ENCODE measurements around the gene TMEM255B.

The TMEM255B gene

GRCh38 chr13:113726961-113727411, 32.0 kb upstream of the TMEM255B start:
- peaks cover 1 to 9% (median 8%) of the 10 kb centered on the region in 10 experiments for H3K4me1 ChIP-seq
- H3K27me3 ChIP-seq: peaks cover 39 to 50% (median 42%) of the 10 kb centered on the region in 11 experiments
- H3K9ac ChIP-seq: no peak overlapping the region
- no peak for TF ChIP-seq Cebpa-rat (IDR thresholded peaks at IDR 0.05)
- H4K20me1 ChIP-seq: peaks cover 0 to 37% (median 8%) of the 10 kb centered on the region in 11 experiments; a peak in 10 of 22 replicates
- H3K27ac ChIP-seq: no peak overlapping the region
- H3K4me3 ChIP-seq: no peak overlapping the region
- H3K36me3 ChIP-seq: no peaks in the 10 kb centered on the region
- peaks cover 19 to 32% (median 24%) of the 10 kb centered on the region in 11 experiments for H3K9me3 ChIP-seq (replicated peaks in 1 of 11)
- no peak overlapping the region for H3K4me2 ChIP-seq

- Histone ChIP-seq H3K27me3 (peaks cover 52 to 63% (median 55%) of the 10 kb centered on the region in 11 experiments), H3K9ac (no peak overlapping the region), H3K4me1 (peaks cover 14 to 25% (median 22%) of the 10 kb centered on the region in 10 experiments), H3K4me2 (no peak overlapping the region), H4K20me1 (peaks cover 0 to 50% (median 11%) of the 10 kb centered on the region in 11 experiments; a peak in 10 of 22 replicates), H3K36me3 (no peaks in the 10 kb centered on the region), H3K9me3 (replicated peaks in 1 of 11) (peaks cover 19 to 32% (median 24%) of the 10 kb centered on the region in 11 experiments), H3K27ac (no peak overlapping the region), H3K4me3 (no peak overlapping the region)
- TF ChIP-seq Cebpa-rat (IDR thresholded peaks at IDR 0.05): no peak
Measured at GRCh38 chr13:113728571-113729054, 30.4 kb upstream of the TMEM255B start.

DNA sequence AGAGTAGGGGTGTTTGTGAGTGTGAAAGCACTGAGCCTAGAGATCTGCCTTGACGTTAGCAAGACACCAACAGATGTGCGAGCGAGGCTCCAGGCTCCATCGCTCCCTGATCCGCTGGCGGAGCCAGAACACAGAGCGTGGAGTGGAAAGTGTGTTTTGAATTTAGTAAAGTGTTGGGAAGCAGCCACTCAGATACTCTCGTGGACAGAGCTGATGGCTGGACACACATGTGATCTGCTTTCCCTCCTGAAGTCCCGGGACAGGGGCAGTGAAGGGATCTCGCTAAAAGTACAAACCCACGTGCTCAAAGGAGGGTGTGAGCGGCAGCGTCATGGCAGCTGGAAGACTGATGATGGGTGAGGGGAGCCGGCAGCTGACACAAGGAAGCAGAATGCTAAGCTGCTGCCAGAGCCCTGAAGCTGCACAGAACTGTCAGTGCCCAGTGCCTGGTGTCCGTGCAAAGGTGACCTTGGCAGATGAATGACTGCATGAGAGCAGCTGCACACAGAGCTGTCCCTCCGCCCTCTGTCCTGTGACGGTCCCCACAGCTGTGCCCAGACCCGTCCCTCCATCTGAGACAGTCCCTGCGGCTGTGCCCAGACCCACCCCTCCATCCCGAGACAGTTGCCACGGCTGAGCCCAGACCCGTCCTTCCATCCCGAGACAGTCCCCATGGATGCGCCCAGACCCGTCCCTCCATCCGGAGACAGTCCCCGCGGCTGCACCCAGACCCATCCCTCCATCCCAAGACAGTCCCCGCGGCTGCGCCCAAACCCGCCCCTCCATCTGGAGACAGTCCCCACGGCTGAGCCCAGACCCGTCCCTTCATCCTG, 29.6 kb upstream of the TMEM255B start:
- Histone ChIP-seq H3K9me3 (replicated peaks in 1 of 11) (peaks cover 19 to 39% (median 24%) of the 10 kb centered on the region in 11 experiments), H3K27me3 (peaks cover 52 to 63% (median 57%) of the 10 kb centered on the region in 11 experiments), H4K20me1 (peaks cover 0 to 47% (median 11%) of the 10 kb centered on the region in 11 experiments; a peak in 10 of 22 replicates), H3K36me3 (no peaks in the 10 kb centered on the region), H3K4me3 (no peak overlapping the region), H3K4me1 (peaks cover 17 to 32% (median 28%) of the 10 kb centered on the region in 10 experiments), H3K9ac (no peak overlapping the region), H3K27ac (no peak overlapping the region), H3K4me2 (no peak overlapping the region)
- TF ChIP-seq Cebpa-rat (IDR thresholded peaks at IDR 0.05): no peak

DNA sequence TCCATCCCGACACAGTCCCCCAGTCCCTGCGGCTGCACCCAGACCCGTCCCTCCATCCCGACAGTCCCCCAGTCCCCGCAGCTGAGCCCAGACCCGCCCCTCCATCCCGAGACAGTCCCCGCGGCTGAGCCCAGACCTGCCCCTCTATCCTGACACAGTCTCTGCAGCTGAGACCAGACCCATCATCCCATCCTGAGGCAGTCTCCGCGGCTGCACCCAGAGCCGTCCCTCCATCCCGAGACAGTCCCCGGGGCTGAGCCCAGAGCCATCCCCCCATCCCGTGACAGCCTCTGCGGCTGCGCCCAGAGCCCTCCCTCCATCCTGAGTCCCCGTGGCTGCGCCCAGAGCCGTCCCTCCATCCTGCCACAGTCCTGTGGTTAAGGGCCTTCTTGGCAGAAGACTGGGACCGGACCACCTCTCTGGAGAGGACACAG, 28.8 kb upstream of the TMEM255B start:
- H3K9me3 ChIP-seq (replicated peaks in 1 of 11): peaks cover 19 to 33% (median 24%) of the 10 kb centered on the region in 11 experiments
- peaks cover 25 to 41% (median 37%) of the 10 kb centered on the region in 10 experiments for H3K4me1 ChIP-seq
- H3K27ac ChIP-seq: no peak overlapping the region
- H3K36me3 ChIP-seq: no peaks in the 10 kb centered on the region
- TF ChIP-seq Cebpa-rat (IDR thresholded peaks at IDR 0.05): no peak
- H3K4me3 ChIP-seq: no peak overlapping the region
- H3K4me2 ChIP-seq: no peak overlapping the region
- peaks cover 0 to 45% (median 11%) of the 10 kb centered on the region in 11 experiments; a peak in 10 of 22 replicates for H4K20me1 ChIP-seq
- no peak overlapping the region for H3K9ac ChIP-seq
- peaks cover 52 to 68% (median 61%) of the 10 kb centered on the region in 11 experiments for H3K27me3 ChIP-seq

DNA sequence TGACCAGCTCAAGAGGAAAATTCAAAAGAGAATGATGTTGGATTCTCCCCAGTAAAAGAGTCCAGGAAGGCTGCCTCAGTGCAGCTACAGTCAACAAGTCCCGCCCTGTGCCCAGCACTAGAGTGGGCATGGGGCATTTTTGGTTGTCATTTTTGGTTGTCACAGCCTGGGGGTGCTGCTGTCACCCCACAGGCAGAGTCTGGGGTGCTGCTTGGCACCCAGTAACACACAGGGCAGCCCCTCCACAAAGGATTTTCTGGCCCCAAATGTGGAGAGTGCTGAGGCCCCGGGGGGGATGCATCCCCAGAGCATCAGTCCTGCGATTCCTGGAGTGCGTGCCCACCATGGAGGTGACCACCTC, 28.2 kb upstream of the TMEM255B start:
- peaks cover 52 to 73% (median 61%) of the 10 kb centered on the region in 11 experiments for H3K27me3 ChIP-seq
- peaks cover 0 to 45% (median 11%) of the 10 kb centered on the region in 11 experiments; a peak in 10 of 22 replicates for H4K20me1 ChIP-seq
- no peak overlapping the region for H3K4me3 ChIP-seq
- H3K27ac ChIP-seq: no peak overlapping the region
- no peak overlapping the region for H3K4me2 ChIP-seq
- no peak for TF ChIP-seq Cebpa-rat (IDR thresholded peaks at IDR 0.05)
- H3K36me3 ChIP-seq: no peaks in the 10 kb centered on the region
- H3K9ac ChIP-seq: no peak overlapping the region
- peaks cover 30 to 46% (median 42%) of the 10 kb centered on the region in 10 experiments for H3K4me1 ChIP-seq
- peaks cover 19 to 33% (median 24%) of the 10 kb centered on the region in 11 experiments for H3K9me3 ChIP-seq (replicated peaks in 1 of 11)

- no peak overlapping the region for H3K9ac ChIP-seq
Measured at GRCh38 chr13:113731192-113732175, 27.5 kb upstream of the TMEM255B start.

DNA sequence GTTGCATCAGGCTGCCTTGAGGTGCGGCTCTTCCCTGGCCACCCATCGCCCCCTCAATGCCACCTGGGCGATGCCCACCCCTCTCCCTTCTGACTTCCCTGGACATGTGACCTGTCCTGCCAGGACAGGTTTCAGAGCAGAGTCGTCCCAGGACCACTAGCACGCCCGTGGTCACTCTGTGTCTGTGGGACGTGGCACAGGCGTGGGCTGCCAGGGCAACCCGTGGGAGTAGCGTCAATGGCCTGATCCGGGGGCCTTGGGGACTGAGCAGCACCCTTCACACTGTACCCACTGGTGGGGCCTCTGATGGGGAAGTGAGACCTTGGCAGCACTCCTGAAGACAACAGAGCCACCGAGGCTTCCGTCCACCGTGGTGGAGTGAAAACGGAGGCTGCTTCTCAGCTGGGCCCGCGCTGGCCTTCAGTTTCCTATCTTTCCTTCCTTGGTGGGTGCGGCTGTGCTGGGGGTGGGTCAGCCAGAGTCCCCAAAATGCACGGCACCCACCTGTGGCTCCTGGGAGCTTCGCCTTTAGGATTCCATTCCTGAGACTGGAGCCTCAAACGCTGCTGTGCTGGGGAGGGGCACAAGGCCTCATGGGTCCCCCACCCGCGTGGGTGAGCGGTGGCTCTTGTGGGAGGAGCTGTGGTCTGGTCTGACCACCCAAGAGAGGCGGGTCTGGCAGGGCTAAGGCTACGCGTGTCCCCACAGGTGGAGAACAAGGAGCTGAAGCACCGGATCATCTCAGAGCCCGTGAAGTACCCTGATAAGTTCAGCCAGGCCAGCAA, 26.7 kb upstream of the TMEM255B start:
- no peak overlapping the region for H3K27ac ChIP-seq
- H3K4me2 ChIP-seq: peak overlapping the region; percentile 59 to 81 (median 72)

More at GRCh38 chr13:113731192-113732175, 27.5 kb upstream of the TMEM255B start:
- Histone ChIP-seq H3K4me2 (peak overlapping the region in 10 of 11 experiments; percentile 59 to 81 (median 74); a peak in 19 of 22 replicates), H3K9me3 (replicated peaks in 1 of 11) (peaks cover 17 to 31% (median 23%) of the 10 kb centered on the region in 11 experiments), H3K27me3 (peaks cover 52 to 79% (median 61%) of the 10 kb centered on the region in 11 experiments), H3K36me3 (no peaks in the 10 kb centered on the region), H3K27ac (no peak overlapping the region), H3K4me3 (no peak overlapping the region), H4K20me1 (peaks cover 0 to 51% (median 11%) of the 10 kb centered on the region in 11 experiments; a peak in 10 of 22 replicates), H3K4me1 (peaks cover 37 to 53% (median 49%) of the 10 kb centered on the region in 10 experiments)
- no peak for TF ChIP-seq Cebpa-rat (IDR thresholded peaks at IDR 0.05)

More for the DNA sequence above, 26.7 kb upstream of the TMEM255B start:
- Histone ChIP-seq H3K9ac (peak overlapping the region in 3 of 11 experiments; percentile 7 to 45 (median 10); a peak in 2 of 22 replicates), H3K4me3 (no peak overlapping the region), H4K20me1 (peaks cover 0 to 52% (median 11%) of the 10 kb centered on the region in 11 experiments; a peak in 10 of 22 replicates), H3K9me3 (replicated peaks in 1 of 11) (peaks cover 9 to 23% (median 14%) of the 10 kb centered on the region in 11 experiments), H3K36me3 (no peaks in the 10 kb centered on the region), H3K4me1 (peaks cover 43 to 60% (median 57%) of the 10 kb centered on the region in 10 experiments), H3K27me3 (peaks cover 52 to 86% (median 60%) of the 10 kb centered on the region in 11 experiments)
- no peak for TF ChIP-seq Cebpa-rat (IDR thresholded peaks at IDR 0.05)

Data from BLaER1 treated with 17β-estradiol and CSF1 and Interleukin-3, amounts not matched to agents 10 nM and 100 nM (cell line).